ENCODE results near the gene PAX4.

GRCh38 chr7:127665922-127666321 is 48.0 kb upstream of the PAX4 start:
- TF ChIP-seq ZNF274 (IDR thresholded peaks at IDR 0.05; ENCODE audit: borderline replicate concordance, low read depth, low read length), result no peak
- no peak for TF ChIP-seq ZC3H11A (IDR thresholded peaks at IDR 0.05; ENCODE audit: low read depth, low read length)
- no peak for TF ChIP-seq ZNF24 (IDR thresholded peaks at IDR 0.05)
- no peak for TF ChIP-seq PTTG1 (tag; IDR thresholded peaks at IDR 0.05; ENCODE audit: low read depth)
- TF ChIP-seq CTCF (IDR thresholded peaks at IDR 0.05 in 2 of 3, conservative IDR thresholded peaks at IDR 0.05 in 1 of 3; ENCODE audit: insufficient read depth in 2 of 3, low read depth in 1 of 3, low read length in 3 of 3), result no peak
- TF ChIP-seq ELF4 (CRISPR knock-in tag; IDR thresholded peaks at IDR 0.05), result no peak
- TF ChIP-seq POLR2AphosphoS5 (IDR thresholded peaks at IDR 0.05; ENCODE audit: control insufficient read depth, insufficient read depth, low read depth, low read length), result no peak
- TF ChIP-seq JUN (IDR thresholded peaks at IDR 0.05; ENCODE audit: borderline replicate concordance, low read depth, low read length), result no peak
- no peak for TF ChIP-seq JUN (CRISPR knock-in tag; IDR thresholded peaks at IDR 0.05; ENCODE audit: borderline replicate concordance)
- TF ChIP-seq ZNF41 (CRISPR knock-in tag; conservative IDR thresholded peaks at IDR 0.05), result no peak
- no peak for TF ChIP-seq ZNF584 (CRISPR knock-in tag; IDR thresholded peaks at IDR 0.05; ENCODE audit: low read depth)

Data from K562 (cell line).